Activated naive CD8-positive, alpha-beta T cell treated with anti-CD3 and anti-CD28 coated beads, Interleukin-2, amount 10 ng/mL, durations not matched to agents 7 days and 5 days (primary cell): ENCODE results near the gene SMG6. TPM values are rescaled to one million over a fixed set of nuclear protein-coding genes. Genes with fewer than 3 reads are reported as not detected.

ENCODE experiments used
- ATAC-seq: fragments of 150-1000 bp; cut with Tn5 transposase; one replicate; pipeline ENCODE4 v1.10.0; 2021; ENCODE audit warnings: low read depth, moderate library complexity
- POLR2A ChIA-PET: fragments of 350-600 bp; sonication (Branson Sonifier 250); formaldehyde crosslinking; loops from one replicate; lab custom pipeline; 2021; ENCODE audit warnings: antibody characterized with exemption; lab: Charles Lee
- DNase-seq: peaks from one replicate; pipeline ENCODE4 v3.0.0; 2021
- H3K27ac Mint-ChIP-seq: one replicate; pipeline ENCODE4 v1.8.0; 2022; ENCODE audit warnings: mild to moderate bottlenecking, mixed read lengths
- H3K27me3 Mint-ChIP-seq: one replicate; pipeline ENCODE4 v1.8.0; 2022; ENCODE audit warnings: mild to moderate bottlenecking, moderate library complexity, mixed read lengths
- H3K36me3 Mint-ChIP-seq: one replicate; pipeline ENCODE4 v1.8.0; 2021; ENCODE audit warnings: mild to moderate bottlenecking, mixed read lengths
- H3K4me1 Mint-ChIP-seq: one replicate; pipeline ENCODE4 v1.8.0; 2021; ENCODE audit warnings: mixed read lengths
- H3K4me3 Mint-ChIP-seq: one replicate; pipeline ENCODE4 v1.8.0; 2022; ENCODE audit warnings: mild to moderate bottlenecking, moderate library complexity, mixed read lengths
- H3K9me3 Mint-ChIP-seq: one replicate; pipeline ENCODE4 v1.8.0; 2021; ENCODE audit warnings: mixed read lengths
- total RNA-seq, 2 experiments: library from RNA; stranded (reverse); gene quantifications; one replicate each; pipeline ENCODE4 v1.2.3, GENCODE V29; 2021

SMG6 gene
- total RNA-seq, 2 experiments from 2014 or later, result 48.5 to 58.3 TPM

GRCh38 chr17:2030779-2031163 is 272.8 kb downstream of the SMG6 start:
- Mint-ChIP-seq H3K9me3 (no peaks in the 10 kb centered on the region), H3K27me3 (peaks cover 31% of the 10 kb centered on the region), H3K27ac (peak overlapping the region; percentile 80), H3K4me1 (peaks cover 6% of the 10 kb centered on the region), H3K36me3 (no peaks in the 10 kb centered on the region), H3K4me3 (peak overlapping the region; percentile 95)
- ATAC-seq (peak; percentile 23), DNase-seq (no peak)
- POLR2A ChIA-PET, result interaction anchor here (1.4 to 3.3 kb wide), 2 partner anchors 10 to 313 kb away, joined by 3 to 13 read pairs; partner anchors contain the start of gene OVCA2

- Mint-ChIP-seq H3K27me3 (peaks cover 36% of the 10 kb centered on the region), H3K36me3 (no peaks in the 10 kb centered on the region), H3K4me3 (peak within 1 kb of the TSS; percentile 95), H3K27ac (peak within 1 kb of the TSS; percentile 80), H3K4me1 (peaks cover 8% of the 10 kb centered on the region), H3K9me3 (no peaks in the 10 kb centered on the region)
- ATAC-seq (peak; percentile 91), DNase-seq (peak; percentile 85)
- POLR2A ChIA-PET, result interaction anchor here (1.4 to 3.3 kb wide), 2 partner anchors 11 to 313 kb away, joined by 3 to 13 read pairs; partner anchors contain the start of gene OVCA2
These were observed 273.4 kb downstream of the SMG6 start, which contains the start of gene DPH1 for GRCh38 chr17:2029911-2030778. DPH1 (plus strand) TSS chr17:2030153; CDS start chr17:2030170, 17 bp downstream.

GRCh38 chr17:2028737-2029136 is 274.8 kb downstream of the SMG6 start:
- POLR2A ChIA-PET, result no interaction called here
- Mint-ChIP-seq H3K27me3 (peaks cover 38% of the 10 kb centered on the region), H3K36me3 (no peaks in the 10 kb centered on the region), H3K4me3 (no peak overlapping the region), H3K9me3 (no peaks in the 10 kb centered on the region), H3K27ac (no peak overlapping the region), H3K4me1 (peaks cover 8% of the 10 kb centered on the region)
- ATAC-seq (no peak), DNase-seq (no peak)

- no peaks in the 10 kb centered on the region for H3K9me3 Mint-ChIP-seq
- peaks cover 41% of the 10 kb centered on the region for H3K27me3 Mint-ChIP-seq
- H3K36me3 Mint-ChIP-seq, result no peaks in the 10 kb centered on the region
- DNase-seq (no peak), ATAC-seq (no peak)
- H3K27ac Mint-ChIP-seq, result no peak overlapping the region
- no peak overlapping the region for H3K4me3 Mint-ChIP-seq
- POLR2A ChIA-PET, result no interaction called here
- H3K4me1 Mint-ChIP-seq, result peaks cover 8% of the 10 kb centered on the region
These were observed 275.4 kb downstream of the SMG6 start for GRCh38 chr17:2028234-2028614.

GRCh38 chr17:2027528-2028233 is 275.9 kb downstream of the SMG6 start:
- Mint-ChIP-seq H3K36me3 (no peaks in the 10 kb centered on the region), H3K4me1 (peaks cover 8% of the 10 kb centered on the region), H3K4me3 (no peak overlapping the region), H3K9me3 (no peaks in the 10 kb centered on the region), H3K27ac (no peak overlapping the region), H3K27me3 (peaks cover 46% of the 10 kb centered on the region)
- POLR2A ChIA-PET, result interaction anchor here (1.0 kb wide), 1 partner anchor 119 kb away, joined by 3 read pairs; no protein-coding TSS in a partner anchor
- no peak for DNase-seq
- no peak for ATAC-seq

- DNase-seq (peak; percentile 59), ATAC-seq (peak; percentile 1)
- no peak overlapping the region for H3K27ac Mint-ChIP-seq
- peak overlapping the region; percentile 79 for H3K4me3 Mint-ChIP-seq
- POLR2A ChIA-PET, result interaction anchor here (0.6 to 1.2 kb wide), 3 partner anchors 25 to 260 kb away, joined by 3 to 5 read pairs (median 4); no protein-coding TSS in a partner anchor
- H3K9me3 Mint-ChIP-seq, result no peaks in the 10 kb centered on the region
- peaks cover 57% of the 10 kb centered on the region for H3K27me3 Mint-ChIP-seq
- H3K36me3 Mint-ChIP-seq, result no peaks in the 10 kb centered on the region
- peaks cover 5% of the 10 kb centered on the region for H3K4me1 Mint-ChIP-seq
These were observed 277.8 kb downstream of the SMG6 start for GRCh38 chr17:2025622-2026309.

- Mint-ChIP-seq H3K36me3 (no peaks in the 10 kb centered on the region), H3K9me3 (no peaks in the 10 kb centered on the region), H3K27me3 (peaks cover 60% of the 10 kb centered on the region), H3K4me1 (peaks cover 5% of the 10 kb centered on the region), H3K27ac (no peak within 1 kb of the TSS), H3K4me3 (peak within 1 kb of the TSS; percentile 79)
- DNase-seq, result peak; percentile 74
- peak; percentile 39 for ATAC-seq
- POLR2A ChIA-PET, result interaction anchor here (0.6 to 1.2 kb wide), 3 partner anchors 24 to 260 kb away, joined by 3 to 5 read pairs (median 4); no protein-coding TSS in a partner anchor
These were observed 278.4 kb downstream of the SMG6 start, which contains the start of gene RTN4RL1 for GRCh38 chr17:2025220-2025621. RTN4RL1 (minus strand) TSS chr17:2025334; CDS start chr17:2024865, 469 bp downstream.

GRCh38 chr17:2024572-2025219 is 278.9 kb downstream of the SMG6 start:
- H3K27ac Mint-ChIP-seq, result no peak overlapping the region
- POLR2A ChIA-PET, result interaction anchor here (1.2 kb wide), 2 partner anchors 13 to 24 kb away, joined by 3 read pairs; no protein-coding TSS in a partner anchor
- peaks cover 65% of the 10 kb centered on the region for H3K27me3 Mint-ChIP-seq
- H3K36me3 Mint-ChIP-seq, result no peaks in the 10 kb centered on the region
- peak overlapping the region; percentile 47 for H3K4me3 Mint-ChIP-seq
- no peaks in the 10 kb centered on the region for H3K9me3 Mint-ChIP-seq
- peaks cover 4% of the 10 kb centered on the region for H3K4me1 Mint-ChIP-seq
- DNase-seq (no peak), ATAC-seq (peak; percentile 13)

- POLR2A ChIA-PET, result interaction anchor here (0.7 to 1.2 kb wide), 2 partner anchors 12 to 37 kb away, joined by 3 read pairs; no protein-coding TSS in a partner anchor
- Mint-ChIP-seq H3K36me3 (no peaks in the 10 kb centered on the region), H3K27ac (no peak overlapping the region), H3K4me1 (peaks cover 2% of the 10 kb centered on the region), H3K4me3 (peak overlapping the region; percentile 58), H3K9me3 (no peaks in the 10 kb centered on the region), H3K27me3 (peaks cover 68% of the 10 kb centered on the region)
- DNase-seq (no peak), ATAC-seq (no peak)
These were observed 279.7 kb downstream of the SMG6 start for GRCh38 chr17:2023692-2024571.

- ATAC-seq, result no peak
- peaks cover 64% of the 10 kb centered on the region for H3K27me3 Mint-ChIP-seq
- H3K9me3 Mint-ChIP-seq, result no peaks in the 10 kb centered on the region
These were observed 280.3 kb downstream of the SMG6 start for GRCh38 chr17:2023256-2023655.

GRCh38 chr17:2022647-2023240 is 280.8 kb downstream of the SMG6 start:
- H3K27me3 Mint-ChIP-seq, result peaks cover 61% of the 10 kb centered on the region
- no peak for DNase-seq
- H3K9me3 Mint-ChIP-seq, result no peaks in the 10 kb centered on the region
- POLR2A ChIA-PET, result no interaction called here
- H3K4me1 Mint-ChIP-seq, result peaks cover 2% of the 10 kb centered on the region
- ATAC-seq, result no peak
- H3K4me3 Mint-ChIP-seq, result no peak overlapping the region
- no peak overlapping the region for H3K27ac Mint-ChIP-seq
- H3K36me3 Mint-ChIP-seq, result no peaks in the 10 kb centered on the region

More at GRCh38 chr17:2023256-2023655, 280.3 kb downstream of the SMG6 start:
- POLR2A ChIA-PET, result interaction anchor here (0.7 kb wide), 1 partner anchor 36 kb away, joined by 3 read pairs; no protein-coding TSS in a partner anchor
- DNase-seq, result no peak
- Mint-ChIP-seq H3K27ac (no peak overlapping the region), H3K36me3 (no peaks in the 10 kb centered on the region), H3K4me1 (peaks cover 2% of the 10 kb centered on the region), H3K4me3 (no peak overlapping the region)
